Testis (tissue), 3 donors: ENCODE measurements around the gene FRMPD4. TPM values are rescaled to one million over a fixed set of nuclear protein-coding genes. Genes with fewer than 3 reads are reported as not detected.

Source experiments
- DNase-seq: peaks from one replicate; pipeline ENCODE4 v3.0.0-alpha.2; 2019
- H3K27ac ChIP-seq, 2 donors: fragments of 200-600 bp; sonication (generic); one replicate each; pipeline ENCODE4 v1.5.1; 2019
- H3K27me3 ChIP-seq: fragments of 200-600 bp; sonication (generic); one replicate; pipeline ENCODE4 v1.5.1; 2019
- H3K36me3 ChIP-seq: fragments of 200-600 bp; sonication (generic); one replicate; pipeline ENCODE4 v1.5.1; 2017; ENCODE audit warnings: low read depth; ENCODE audit errors: missing control alignments
- H3K4me1 ChIP-seq: fragments of 200-600 bp; sonication (generic); one replicate; pipeline ENCODE4 v1.5.1; 2019
- H3K4me3 ChIP-seq, 2 donors: fragments of 200-600 bp; sonication (generic); one replicate each; pipeline ENCODE4 v1.5.1; 2017 to 2019
- H3K9me3 ChIP-seq: fragments of 200-600 bp; sonication (generic); one replicate; pipeline ENCODE4 v1.5.1; 2017
- CTCF ChIP-seq, 3 experiments: fragments of 450-650 bp in 2 of 3; fragments of 200-600 bp in 1 of 3; sonication (generic) in 1 of 3; IDR thresholded peaks; one replicate each; pipeline ENCODE4 v1.5.1; 2016 to 2019; ENCODE audit warnings: antibody characterized with exemption in 3 of 3, mild to moderate bottlenecking in 2 of 3, moderate library complexity in 1 of 3
- POLR2A ChIP-seq: fragments of 450-650 bp; IDR thresholded peaks from one replicate; pipeline ENCODE4 v1.6.1; 2017; ENCODE audit warnings: antibody characterized with exemption, mild to moderate bottlenecking, moderate library complexity
- WGBS, 2 donors: methylation state at CpG; one replicate each; pipeline ENCODE4 v1.1.5; 2018; 5-methylcytosine and 5-hydroxymethylcytosine counted together
- intact Hi-C: fragments of 100-400 bp; cut with DNase I; formaldehyde crosslinking; loops from one replicate; pipeline ENCODE4 v1.15.1; 2023; ENCODE audit warnings: low total_unique reads
- polyA plus RNA-seq: library from polyadenylated mRNA; stranded (reverse); fragments of 350-450 nt; fragmentation: Illumina TruSeq; extraction: RNeasy Lipid Tissue Mini Kit (QIAGEN cat#74804); gene quantifications from one replicate; pipeline ENCODE4 v1.2.3, GENCODE V29; 2014; ENCODE audit warnings: low read depth, low replicate concordance; ENCODE audit not compliant: insufficient read depth
- total RNA-seq, 2 donors: library from RNA; depleted of rRNA; stranded (reverse); fragments of >200 nt; gene quantifications; one replicate each; pipeline ENCODE4 v1.2.3, GENCODE V29; 2016

FRMPD4 gene
- total and polyA plus RNA-seq, 3 donors from 2014 or later, result 1.1 to 1.6 (median 1.3) TPM

GRCh38 chrX:12378706-12379105, 240.4 kb downstream of the FRMPD4 start:
- 100% methylated on average over 1 of the region's 1 CpG for WGBS, 2 donors
- Histone ChIP-seq H3K36me3 (no peaks in the 10 kb centered on the region), H3K27me3 (no peaks in the 10 kb centered on the region), H3K27ac (no peak overlapping the region), H3K9me3 (no peaks in the 10 kb centered on the region), H3K4me3 (no peak overlapping the region), H3K4me1 (no peaks in the 10 kb centered on the region)
- TF ChIP-seq CTCF (IDR thresholded peaks at IDR 0.05), result no peak
- no peak for TF ChIP-seq POLR2A
- DNase-seq, result no peak
- intact Hi-C loops, result no loop called here

- WGBS, 2 donors, result 92 to 96% methylated on average over 3 of the region's 3 CpGs
- Histone ChIP-seq H3K36me3 (no peaks in the 10 kb centered on the region), H3K4me3 (no peak overlapping the region), H3K4me1 (no peaks in the 10 kb centered on the region), H3K27me3 (no peaks in the 10 kb centered on the region), H3K27ac (no peak overlapping the region), H3K9me3 (no peaks in the 10 kb centered on the region)
- no peak for DNase-seq
- intact Hi-C loops, result no loop called here
- TF ChIP-seq CTCF (IDR thresholded peaks at IDR 0.05), result no peak
- TF ChIP-seq POLR2A, result no peak
Observed at GRCh38 chrX:12379671-12380070, 241.4 kb downstream of the FRMPD4 start.

GRCh38 chrX:12383196-12383595, 244.9 kb downstream of the FRMPD4 start:
- Histone ChIP-seq H3K27ac (no peak overlapping the region), H3K4me1 (no peaks in the 10 kb centered on the region), H3K36me3 (no peaks in the 10 kb centered on the region), H3K4me3 (no peak overlapping the region), H3K9me3 (no peaks in the 10 kb centered on the region), H3K27me3 (no peaks in the 10 kb centered on the region)
- whole genome bisulfite sequencing, 2 donors, result 80 to 92% methylated on average over 2 of the region's 2 CpGs
- no peak for DNase-seq
- no peak for TF ChIP-seq POLR2A
- TF ChIP-seq CTCF (IDR thresholded peaks at IDR 0.05), result no peak
- intact Hi-C loops, result no loop called here

- Histone ChIP-seq H3K27ac (no peak overlapping the region), H3K4me1 (no peaks in the 10 kb centered on the region), H3K4me3 (no peak overlapping the region), H3K27me3 (no peaks in the 10 kb centered on the region), H3K9me3 (no peaks in the 10 kb centered on the region), H3K36me3 (no peaks in the 10 kb centered on the region)
- intact Hi-C loops, result no loop called here
- WGBS, 2 donors, result 94 to 100% methylated on average over 1 of the region's 1 CpG
- no peak for DNase-seq
- TF ChIP-seq POLR2A, result no peak
- TF ChIP-seq CTCF (IDR thresholded peaks at IDR 0.05), result no peak
Observed at GRCh38 chrX:12390301-12390700, 252.0 kb downstream of the FRMPD4 start.

GRCh38 chrX:12396584-12396983, 258.3 kb downstream of the FRMPD4 start:
- Histone ChIP-seq H3K4me1 (no peaks in the 10 kb centered on the region), H3K4me3 (no peak overlapping the region), H3K27me3 (no peaks in the 10 kb centered on the region), H3K27ac (no peak overlapping the region), H3K36me3 (no peaks in the 10 kb centered on the region), H3K9me3 (no peaks in the 10 kb centered on the region)
- intact Hi-C loops, result no loop called here
- DNase-seq, result no peak
- TF ChIP-seq POLR2A (no peak), CTCF (IDR thresholded peaks at IDR 0.05) (no peak)
